PC-9 (cell line): ENCODE measurements around the gene ANKRD36B.

Experiments used
- EZH2 ChIP-seq: fragments of 200-600 bp; sonication (generic); IDR thresholded peaks from 2 replicates; pipeline ENCODE4 v1.8.0; 2017; ENCODE audit warnings: antibody characterized with exemption, low read depth
- TF ChIP-seq, protein P1 (sequence below): fragments of 200-600 bp; sonication (generic); conservative IDR thresholded peaks from 2 replicates; pipeline ENCODE4 v1.6.1; 2017; ENCODE audit warnings: mixed run types, antibody characterized with exemption, mild to moderate bottlenecking, moderate library complexity

DNA sequence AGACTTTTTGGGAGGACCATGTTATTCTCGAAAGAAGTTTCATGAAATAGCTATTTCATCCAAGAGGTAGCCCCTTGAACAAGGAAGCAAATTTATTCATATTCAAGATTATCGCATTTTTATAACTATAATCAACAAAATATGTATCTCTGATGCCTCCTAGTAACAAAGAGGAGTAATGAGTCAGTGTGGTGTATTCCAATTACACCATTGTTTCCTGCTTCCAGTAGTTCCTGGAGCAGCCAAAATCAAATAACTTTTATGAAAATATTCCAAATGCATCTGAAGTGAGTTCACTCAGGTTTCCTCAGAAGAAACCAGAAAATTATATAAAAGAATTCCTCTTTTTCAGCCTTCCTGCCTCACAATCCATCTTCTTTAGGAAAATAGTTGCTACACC, 43.0 kb downstream of the ANKRD36B start:
- TF ChIP-seq, protein P1, sequence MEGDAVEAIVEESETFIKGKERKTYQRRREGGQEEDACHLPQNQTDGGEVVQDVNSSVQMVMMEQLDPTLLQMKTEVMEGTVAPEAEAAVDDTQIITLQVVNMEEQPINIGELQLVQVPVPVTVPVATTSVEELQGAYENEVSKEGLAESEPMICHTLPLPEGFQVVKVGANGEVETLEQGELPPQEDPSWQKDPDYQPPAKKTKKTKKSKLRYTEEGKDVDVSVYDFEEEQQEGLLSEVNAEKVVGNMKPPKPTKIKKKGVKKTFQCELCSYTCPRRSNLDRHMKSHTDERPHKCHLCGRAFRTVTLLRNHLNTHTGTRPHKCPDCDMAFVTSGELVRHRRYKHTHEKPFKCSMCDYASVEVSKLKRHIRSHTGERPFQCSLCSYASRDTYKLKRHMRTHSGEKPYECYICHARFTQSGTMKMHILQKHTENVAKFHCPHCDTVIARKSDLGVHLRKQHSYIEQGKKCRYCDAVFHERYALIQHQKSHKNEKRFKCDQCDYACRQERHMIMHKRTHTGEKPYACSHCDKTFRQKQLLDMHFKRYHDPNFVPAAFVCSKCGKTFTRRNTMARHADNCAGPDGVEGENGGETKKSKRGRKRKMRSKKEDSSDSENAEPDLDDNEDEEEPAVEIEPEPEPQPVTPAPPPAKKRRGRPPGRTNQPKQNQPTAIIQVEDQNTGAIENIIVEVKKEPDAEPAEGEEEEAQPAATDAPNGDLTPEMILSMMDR, result no peak
- no peak for TF ChIP-seq EZH2
